Activated T-helper 1 cell treated with anti-CD3 and anti-CD28 coated beads, Interleukin-12 subunit alpha, Interleukin-12 subunit beta, Interleukin-2, Interleukin-4 antibody, amounts not matched to agents 30 ng/mL and 10 ng/mL and 1 ng/mL, durations not matched to agents 14 hours and 24 hours and 36 hours (primary cell): ENCODE data around the gene SRL. TPM values are rescaled to one million over a fixed set of nuclear protein-coding genes. Genes with fewer than 3 reads are reported as not detected.

ENCODE experiments used
- DNase-seq: peaks from one replicate; pipeline ENCODE4 v3.0.0; 2021; ENCODE audit warnings: low spot score
- H3K27ac Mint-ChIP-seq: one replicate; pipeline ENCODE4 v1.8.0; 2021; ENCODE audit warnings: mild to moderate bottlenecking, mixed read lengths
- H3K27me3 Mint-ChIP-seq: one replicate; pipeline ENCODE4 v1.8.0; 2022; ENCODE audit warnings: mild to moderate bottlenecking, moderate library complexity, mixed read lengths; ENCODE audit not compliant: insufficient read depth
- H3K36me3 Mint-ChIP-seq: one replicate; pipeline ENCODE4 v1.8.0; 2021; ENCODE audit warnings: low read depth, mixed read lengths
- H3K4me1 Mint-ChIP-seq: one replicate; pipeline ENCODE4 v1.8.0; 2021; ENCODE audit warnings: low read depth, mixed read lengths
- H3K4me3 Mint-ChIP-seq: one replicate; pipeline ENCODE4 v1.8.0; 2021; ENCODE audit warnings: mild to moderate bottlenecking, moderate library complexity, mixed read lengths
- H3K9me3 Mint-ChIP-seq: one replicate; pipeline ENCODE4 v1.8.0; 2021; ENCODE audit warnings: mixed read lengths
- intact Hi-C: fragments of 100-400 bp; cut with micrococcal nuclease; formaldehyde crosslinking; loops from one replicate; pipeline ENCODE4 v1.15.1; 2024
- total RNA-seq: library from RNA; stranded (reverse); gene quantifications from 2 replicates; pipeline ENCODE4 v1.2.3, GENCODE V29; 2022

SRL gene
- total RNA-seq, 1 donor from 2014 or later, result not detected

GRCh38 chr16:4271176-4272113, 29.6 kb upstream of the SRL start:
- peak overlapping the region; percentile 94 for H3K27ac Mint-ChIP-seq

GRCh38 chr16:4270595-4270994, 28.7 kb upstream of the SRL start:
- peaks cover 6% of the 10 kb centered on the region for H3K36me3 Mint-ChIP-seq
- H3K27me3 Mint-ChIP-seq, result peaks cover under 1% of the 10 kb centered on the region
- no peak for DNase-seq
- H3K27ac Mint-ChIP-seq, result peak overlapping the region; percentile 94
- no peaks in the 10 kb centered on the region for H3K9me3 Mint-ChIP-seq
- intact Hi-C loops, result loop anchor here (5.0 to 10.0 kb wide), 5 partner anchors 207 to 658 kb away; partner anchors contain the start of genes CDIP1, GLYR1, HMOX2 and NUDT16L1
- H3K4me3 Mint-ChIP-seq, result peak overlapping the region; percentile 88
- peaks cover 7% of the 10 kb centered on the region for H3K4me1 Mint-ChIP-seq

More at GRCh38 chr16:4271176-4272113, 29.6 kb upstream of the SRL start:
- peak overlapping the region; percentile 88 for H3K4me3 Mint-ChIP-seq
- peak; percentile 85 for DNase-seq
- intact Hi-C loops, result loop anchor here (1.0 to 10.0 kb wide), 13 partner anchors 17 to 659 kb away; partner anchors contain the start of genes CDIP1, CREBBP, DNAJA3 and GLYR1
- peaks cover 2% of the 10 kb centered on the region for H3K27me3 Mint-ChIP-seq
- peaks cover 2% of the 10 kb centered on the region for H3K36me3 Mint-ChIP-seq
- peaks cover 7% of the 10 kb centered on the region for H3K4me1 Mint-ChIP-seq
- no peaks in the 10 kb centered on the region for H3K9me3 Mint-ChIP-seq

- intact Hi-C loops, result loop anchor here (5.0 to 10.0 kb wide), 5 partner anchors 207 to 658 kb away; partner anchors contain the start of genes CDIP1, GLYR1, HMOX2 and NUDT16L1
- Mint-ChIP-seq H3K27me3 (no peaks in the 10 kb centered on the region), H3K27ac (peak overlapping the region; percentile 34)
Measured at GRCh38 chr16:4270091-4270490, 28.2 kb upstream of the SRL start.

GRCh38 chr16:4266372-4266771, 24.5 kb upstream of the SRL start:
- Mint-ChIP-seq H3K36me3 (peaks cover 15% of the 10 kb centered on the region), H3K27ac (no peak overlapping the region), H3K9me3 (no peaks in the 10 kb centered on the region), H3K4me3 (no peak overlapping the region), H3K4me1 (peaks cover 7% of the 10 kb centered on the region), H3K27me3 (no peaks in the 10 kb centered on the region)
- no peak for DNase-seq
- intact Hi-C loops, result no loop called here

More at GRCh38 chr16:4270091-4270490, 28.2 kb upstream of the SRL start:
- H3K4me3 Mint-ChIP-seq, result peak overlapping the region; percentile 88
- DNase-seq, result no peak
- H3K9me3 Mint-ChIP-seq, result no peaks in the 10 kb centered on the region
- H3K4me1 Mint-ChIP-seq, result peaks cover 7% of the 10 kb centered on the region
- peaks cover 6% of the 10 kb centered on the region for H3K36me3 Mint-ChIP-seq

GRCh38 chr16:4265676-4266075, 23.8 kb upstream of the SRL start:
- intact Hi-C loops, result no loop called here
- Mint-ChIP-seq H3K9me3 (no peaks in the 10 kb centered on the region), H3K36me3 (peaks cover 18% of the 10 kb centered on the region), H3K27ac (no peak overlapping the region), H3K27me3 (no peaks in the 10 kb centered on the region), H3K4me3 (no peak overlapping the region), H3K4me1 (peaks cover 2% of the 10 kb centered on the region)
- DNase-seq, result no peak

DNA sequence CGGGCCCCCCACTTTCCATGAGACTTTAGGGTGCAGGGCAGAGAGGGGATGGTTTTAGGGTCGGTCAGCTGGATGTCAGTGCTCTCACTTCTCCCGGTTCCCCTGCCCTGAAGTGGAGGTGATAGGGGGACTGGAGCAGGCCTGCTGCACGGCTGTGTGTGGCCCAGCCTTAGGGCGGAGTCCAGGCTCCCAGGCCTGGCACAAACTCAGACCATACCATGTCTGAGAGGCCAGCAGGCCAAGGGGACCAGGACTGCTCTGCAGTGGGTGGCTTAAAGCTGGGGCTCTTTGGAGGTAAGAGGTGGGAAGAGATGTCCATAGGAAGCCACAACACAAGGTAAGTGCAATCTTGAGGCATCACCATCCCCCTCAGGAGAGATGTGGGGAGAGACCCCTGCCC, 22.7 kb upstream of the SRL start:
- Mint-ChIP-seq H3K9me3 (no peaks in the 10 kb centered on the region), H3K36me3 (peaks cover 18% of the 10 kb centered on the region), H3K27me3 (no peaks in the 10 kb centered on the region), H3K27ac (no peak overlapping the region), H3K4me3 (no peak overlapping the region), H3K4me1 (no peaks in the 10 kb centered on the region)
- no peak for DNase-seq
- intact Hi-C loops, result no loop called here

DNA sequence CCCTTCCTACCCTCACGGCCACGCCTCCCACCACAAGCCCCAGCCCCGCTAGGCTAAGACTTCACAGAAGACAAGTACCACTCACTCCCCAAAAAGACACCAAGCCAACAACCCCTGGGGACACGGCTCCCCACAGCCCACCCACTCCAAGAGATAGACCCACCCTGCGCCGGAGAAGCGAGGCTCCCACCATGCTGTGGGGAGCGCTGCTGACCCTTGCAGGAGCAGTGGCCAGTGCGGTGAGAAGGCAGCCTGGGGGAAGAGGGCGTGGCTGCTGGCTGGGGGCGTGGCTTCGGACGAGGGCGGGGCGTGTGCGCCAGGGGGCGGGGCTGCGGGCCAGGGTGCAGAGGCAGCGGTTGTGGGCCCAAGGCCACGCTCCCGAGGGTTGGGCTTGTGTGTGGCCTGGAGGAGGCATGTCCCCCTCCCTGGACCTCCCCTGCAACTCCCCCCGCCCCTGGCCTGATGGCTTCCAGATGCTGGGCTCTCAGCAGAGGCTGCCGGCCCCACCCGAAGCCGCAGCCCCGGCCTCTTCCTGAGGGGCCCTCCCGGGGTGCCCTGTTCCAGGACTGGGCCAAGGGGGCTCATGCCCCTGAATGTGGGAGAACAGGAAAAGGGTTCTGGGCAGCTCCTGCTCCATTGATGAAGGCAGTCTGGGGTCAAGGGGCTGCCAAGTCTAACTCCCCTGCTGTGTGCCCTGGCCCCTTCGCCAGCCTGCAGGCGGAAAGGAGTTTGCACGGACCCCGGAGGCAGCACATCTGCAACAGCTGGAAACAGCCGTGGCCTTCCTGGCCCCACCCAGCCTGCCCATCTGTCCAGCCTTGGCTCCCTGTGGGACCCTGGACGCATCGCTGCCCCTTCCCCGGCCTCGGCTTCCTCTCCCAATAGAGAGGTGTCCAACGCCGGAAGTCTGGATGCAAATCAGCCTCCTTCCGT, 21.9 kb upstream of the SRL start:
- Mint-ChIP-seq H3K4me3 (no peak overlapping the region), H3K9me3 (no peaks in the 10 kb centered on the region), H3K36me3 (peaks cover 18% of the 10 kb centered on the region), H3K27ac (no peak overlapping the region), H3K4me1 (no peaks in the 10 kb centered on the region), H3K27me3 (no peaks in the 10 kb centered on the region)
- no peak for DNase-seq
- intact Hi-C loops, result no loop called here

GRCh38 chr16:4262303-4262835, 20.5 kb upstream of the SRL start:
- DNase-seq, result no peak
- no peak overlapping the region for H3K4me3 Mint-ChIP-seq
- intact Hi-C loops, result no loop called here
- no peaks in the 10 kb centered on the region for H3K27me3 Mint-ChIP-seq
- no peak overlapping the region for H3K27ac Mint-ChIP-seq
- no peaks in the 10 kb centered on the region for H3K9me3 Mint-ChIP-seq
- H3K36me3 Mint-ChIP-seq, result peaks cover 16% of the 10 kb centered on the region
- no peaks in the 10 kb centered on the region for H3K4me1 Mint-ChIP-seq

GRCh38 chr16:4261557-4262172, 19.8 kb upstream of the SRL start:
- Mint-ChIP-seq H3K27me3 (no peaks in the 10 kb centered on the region), H3K9me3 (no peaks in the 10 kb centered on the region), H3K36me3 (peaks cover 20% of the 10 kb centered on the region), H3K4me3 (no peak overlapping the region), H3K4me1 (no peaks in the 10 kb centered on the region), H3K27ac (no peak overlapping the region)
- intact Hi-C loops, result no loop called here
- DNase-seq, result peak; percentile 27

DNA sequence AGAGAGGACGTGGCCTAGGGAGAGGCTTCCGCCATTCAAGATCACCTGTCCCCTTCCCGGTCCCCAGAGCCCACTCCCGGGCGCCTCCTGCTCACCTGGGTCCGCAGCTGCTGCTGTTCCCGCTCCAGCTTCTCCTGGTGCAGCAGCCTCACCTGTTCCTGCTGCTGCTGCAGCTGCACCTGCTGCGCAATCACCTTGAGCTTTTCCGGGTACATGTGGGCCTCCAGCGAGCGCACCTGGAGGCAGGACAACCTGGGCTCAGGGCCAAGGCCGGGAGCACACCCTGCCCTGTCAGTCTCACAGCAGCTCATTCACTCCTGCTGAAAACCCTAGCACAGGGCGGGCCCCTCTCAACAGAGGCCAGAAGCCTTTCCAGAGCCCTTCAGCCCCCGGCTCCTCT, 18.5 kb upstream of the SRL start:
- H3K4me1 Mint-ChIP-seq, result no peaks in the 10 kb centered on the region
- H3K27ac Mint-ChIP-seq, result no peak overlapping the region
- peaks cover 16% of the 10 kb centered on the region for H3K36me3 Mint-ChIP-seq
- no peaks in the 10 kb centered on the region for H3K9me3 Mint-ChIP-seq
- intact Hi-C loops, result no loop called here
- DNase-seq, result no peak
- H3K27me3 Mint-ChIP-seq, result no peaks in the 10 kb centered on the region
- no peak overlapping the region for H3K4me3 Mint-ChIP-seq

DNA sequence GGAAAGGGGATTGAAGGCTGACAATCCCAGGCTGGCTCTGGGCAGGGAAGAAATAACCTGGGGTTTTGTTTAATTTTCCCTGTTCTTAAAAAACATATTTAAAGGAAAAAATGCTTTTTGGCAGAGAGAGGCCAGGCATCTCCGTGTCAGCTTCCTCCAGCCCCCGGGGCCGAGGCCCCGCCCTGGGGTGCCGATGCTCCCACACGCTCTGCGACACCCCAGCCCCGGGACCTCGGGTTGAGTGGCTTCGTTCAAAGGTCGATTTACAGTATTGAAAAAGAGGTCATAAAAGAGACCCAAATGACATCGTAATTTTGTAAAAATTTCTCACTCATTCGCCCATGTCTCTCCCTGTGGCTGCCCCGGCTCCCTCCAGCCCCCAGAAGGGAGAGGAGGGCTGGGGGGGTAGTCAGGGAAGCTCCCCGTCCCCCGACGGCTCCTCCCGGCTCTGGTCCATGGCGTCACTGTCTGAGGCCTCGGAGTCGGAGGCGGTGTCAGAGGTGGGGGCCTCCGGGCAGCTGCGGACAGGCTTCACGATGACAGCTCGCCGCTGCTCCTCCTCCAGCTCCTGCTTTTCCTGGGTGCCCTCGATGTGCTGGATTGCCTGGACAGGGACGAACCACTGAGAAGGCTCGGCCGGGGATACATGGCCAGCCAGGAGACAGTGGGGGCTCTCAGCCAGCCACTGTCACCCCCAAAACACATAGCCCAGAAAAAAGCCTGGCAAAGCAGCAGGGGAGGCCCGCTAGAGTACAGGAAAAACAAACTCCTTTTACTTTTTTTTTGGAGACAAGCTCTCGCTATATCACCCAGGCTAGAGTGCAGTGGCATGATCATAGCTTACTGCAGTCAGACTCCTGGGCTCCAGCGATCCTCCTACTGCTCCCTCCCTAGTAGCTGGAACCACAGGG, 16.0 kb upstream of the SRL start:
- intact Hi-C loops, result no loop called here
- DNase-seq, result no peak
- Mint-ChIP-seq H3K4me3 (no peak overlapping the region), H3K4me1 (peaks cover 4% of the 10 kb centered on the region), H3K9me3 (no peaks in the 10 kb centered on the region), H3K36me3 (peaks cover 15% of the 10 kb centered on the region), H3K27me3 (no peaks in the 10 kb centered on the region), H3K27ac (no peak overlapping the region)
